AG09309 (cell line): ENCODE data around the gene CWC22.
"Not testable (repeated sequence)": the region's sequence is repeated elsewhere in the genome, so short reads cannot be mapped to it uniquely, and the experiment has no call there.

Experiments
- DNase-seq: peaks from one replicate; pipeline ENCODE4 v3.0.0-alpha.2; 2010; ENCODE audit warnings: low read depth
- H3K4me3 ChIP-seq: 2 replicates; pipeline ENCODE4 v1.5.1; 2011; ENCODE audit warnings: mild to moderate bottlenecking, low read depth, low read length, moderate library complexity; ENCODE audit not compliant: control insufficient read depth
- CTCF ChIP-seq: IDR thresholded peaks from 2 replicates; pipeline ENCODE4 v1.5.1; 2011; ENCODE audit warnings: mild to moderate bottlenecking, low read depth, low read length, inconsistent platforms; ENCODE audit not compliant: insufficient read depth, control insufficient read depth; ENCODE audit errors: missing control alignments

The CWC22 gene

DNA sequence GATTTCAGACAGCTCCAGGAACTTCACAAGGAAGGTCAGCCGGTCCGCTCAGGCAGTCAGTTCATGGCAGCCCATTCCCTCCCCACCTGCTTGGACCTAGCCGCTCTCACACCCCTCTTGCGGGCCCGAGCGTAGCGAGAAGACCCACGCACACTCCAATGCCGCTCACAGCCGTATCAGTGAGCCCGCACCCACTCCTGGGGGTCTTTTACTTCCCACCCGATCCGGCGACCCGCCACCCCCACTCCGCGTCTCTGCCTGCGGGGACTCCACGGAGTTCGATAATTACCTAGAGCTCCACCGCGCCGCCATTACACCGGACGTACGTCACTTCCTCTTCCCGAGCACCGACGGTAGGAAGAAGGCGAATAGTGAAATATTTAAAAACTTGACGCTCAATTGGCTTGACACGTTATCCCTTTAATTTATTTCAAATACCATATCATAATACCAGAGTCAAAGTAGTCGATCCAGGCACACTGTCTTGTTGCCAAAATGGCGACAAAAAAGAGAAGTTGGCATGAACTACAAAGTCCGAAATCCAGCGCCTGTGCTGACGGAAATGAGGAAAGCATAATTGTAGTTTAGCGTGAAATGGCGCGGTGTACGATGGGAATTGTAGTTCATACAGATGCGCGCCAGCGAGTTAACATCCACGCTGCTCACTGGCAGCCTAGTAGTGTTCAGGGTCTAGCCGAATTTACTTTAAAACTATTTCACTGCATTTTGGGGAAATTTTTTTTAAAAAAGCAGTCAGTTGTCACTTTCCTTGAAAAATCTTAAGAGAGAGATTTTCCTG is at the start of gene CWC22:
TSS of gene CWC22 (minus strand) at position 517 of the 799 bp plus-strand sequence. CDS start 13,956 bp downstream, outside the sequence.
- TF ChIP-seq CTCF, result no peak
- DNase-seq, result peak; percentile 71

GRCh38 chr2:180056367-180057118 is 49.4 kb upstream of the CWC22 start:
- no peak for DNase-seq
- no peak overlapping the region for H3K4me3 ChIP-seq
- no peak for TF ChIP-seq CTCF

More for the DNA sequence above, at the start of gene CWC22:
- peak within 1 kb of the TSS; percentile 92 for H3K4me3 ChIP-seq

DNA sequence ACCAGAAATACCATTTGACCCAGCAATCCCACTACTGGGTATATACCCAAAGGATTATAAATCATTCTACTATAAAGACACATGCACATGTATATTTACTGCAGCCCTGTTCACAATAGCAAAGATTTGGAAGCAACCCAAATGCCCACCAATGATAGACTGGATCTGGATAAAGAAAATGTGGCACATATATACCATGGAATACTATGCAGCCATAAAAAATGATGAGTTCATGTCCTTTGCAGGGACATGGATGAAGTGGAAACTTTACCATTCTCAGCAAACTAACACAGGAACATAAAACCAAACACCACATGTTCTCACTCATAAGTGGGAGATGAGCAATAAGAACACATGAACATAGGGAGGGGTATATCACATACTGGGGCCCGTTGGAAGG is 47.5 kb upstream of the CWC22 start:
- not testable (repeated sequence) for H3K4me3 ChIP-seq, DNase-seq

DNA sequence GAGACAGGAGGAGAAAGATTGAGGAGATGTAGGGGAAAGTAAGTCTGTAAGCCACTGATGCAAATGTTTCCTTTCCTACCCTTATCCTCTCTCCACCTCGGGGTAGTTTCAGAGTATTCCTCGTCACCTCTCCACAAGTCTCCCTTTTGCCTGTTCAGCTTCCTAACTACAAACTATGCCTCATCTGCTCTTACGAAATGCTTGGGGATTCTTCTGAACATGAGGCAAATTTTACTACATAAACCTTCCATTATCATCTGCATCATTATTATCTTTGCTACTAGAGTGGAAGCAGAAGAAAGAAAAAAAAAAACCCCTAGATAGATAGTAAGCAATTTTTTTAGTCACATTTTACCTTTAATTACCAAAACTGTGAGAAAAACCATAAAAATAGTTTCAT is 43.1 kb upstream of the CWC22 start:
- no peak for DNase-seq
- no peak for TF ChIP-seq CTCF

DNA sequence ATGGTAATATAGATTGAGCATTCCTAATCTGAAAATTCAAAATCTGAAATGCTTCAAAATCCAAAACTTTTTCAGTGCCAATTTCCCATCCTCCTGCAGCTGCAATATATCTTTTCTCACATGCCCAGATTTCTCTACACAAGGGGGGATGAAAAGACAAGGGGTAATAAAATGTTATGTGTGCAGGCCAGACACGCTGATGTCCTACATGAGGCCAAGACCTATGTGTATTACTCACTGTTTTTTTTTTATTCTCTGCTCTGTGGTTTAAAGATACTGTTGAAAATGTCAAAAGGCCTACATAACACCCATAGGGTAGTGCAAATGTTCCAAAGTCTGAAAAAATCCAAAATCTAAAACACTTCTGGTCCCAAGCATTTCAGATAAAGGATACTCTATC is 41.2 kb upstream of the CWC22 start:
- no peak for DNase-seq
- H3K4me3 ChIP-seq, result no peak overlapping the region
- TF ChIP-seq CTCF, result no peak

More for the DNA sequence above, 43.1 kb upstream of the CWC22 start:
- no peak overlapping the region for H3K4me3 ChIP-seq

DNA sequence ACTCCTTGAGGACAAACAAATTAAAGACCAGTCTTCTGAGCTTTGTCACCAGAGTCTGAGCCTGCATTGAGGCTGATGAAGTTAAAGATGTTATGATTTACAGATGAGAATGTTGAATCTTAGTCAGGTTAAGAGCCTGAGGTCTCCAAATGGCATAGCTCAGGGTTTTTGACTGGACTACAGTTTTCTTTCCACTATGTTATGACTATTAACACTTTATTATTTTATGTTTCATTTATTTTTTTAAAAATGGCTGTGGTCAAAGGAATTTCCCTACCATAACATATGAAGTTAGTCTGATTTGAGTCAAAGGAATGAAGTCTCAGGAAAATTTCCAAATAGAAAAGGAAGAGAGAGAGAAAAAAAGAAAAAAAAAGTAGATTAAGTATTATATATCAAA is 39.7 kb upstream of the CWC22 start:
- TF ChIP-seq CTCF, result no peak
- H3K4me3 ChIP-seq, result no peak overlapping the region
- DNase-seq, result no peak

- DNase-seq, result no peak
- H3K4me3 ChIP-seq, result no peak overlapping the region
- no peak for TF ChIP-seq CTCF
Observed at GRCh38 chr2:180046202-180046601, 39.1 kb upstream of the CWC22 start.
